DOHH2 (cell line): ENCODE measurements around the gene MYH11.

ENCODE experiments used
- H3F3A ChIP-seq: fragments of 200-600 bp; sonication (generic), shearing (Covaris generic); 2 replicates; pipeline ENCODE4 v1.6.0; 2016; ENCODE audit warnings: antibody characterized with exemption, mild to moderate bottlenecking; ENCODE audit not compliant: control insufficient read depth, insufficient read depth
- H3K27ac ChIP-seq: fragments of 200-600 bp; sonication (generic); 2 replicates; pipeline ENCODE4 v1.5.1; 2014; ENCODE audit warnings: low read depth, mild to moderate bottlenecking, low read length, moderate library complexity
- H3K27me3 ChIP-seq: fragments of 200-600 bp; sonication (generic); 2 replicates; pipeline ENCODE4 v1.6.1; 2014; ENCODE audit warnings: mild to moderate bottlenecking, low read length, mixed read lengths; ENCODE audit not compliant: control insufficient read depth
- H3K36me3 ChIP-seq: fragments of 200-600 bp; sonication (generic); 2 replicates; pipeline ENCODE4 v1.6.1; 2014; ENCODE audit warnings: mild to moderate bottlenecking, low read length, moderate library complexity, mixed read lengths; ENCODE audit not compliant: control insufficient read depth
- H3K4me1 ChIP-seq: fragments of 200-600 bp; sonication (generic); 2 replicates; pipeline ENCODE4 v1.6.1; 2014; ENCODE audit warnings: mild to moderate bottlenecking, low read length, mixed read lengths; ENCODE audit not compliant: control insufficient read depth
- H3K4me2 ChIP-seq: fragments of 200-600 bp; sonication (generic); 2 replicates; pipeline ENCODE4 v1.6.0; 2014; ENCODE audit warnings: mild to moderate bottlenecking, low read length, moderate library complexity
- H3K4me3 ChIP-seq: fragments of 200-600 bp; sonication (generic); 2 replicates; pipeline ENCODE4 v1.5.1; 2014; ENCODE audit warnings: mild to moderate bottlenecking, low read length, mixed read lengths
- H3K79me2 ChIP-seq: fragments of 200-600 bp; sonication (generic); 2 replicates; pipeline ENCODE4 v1.6.1; 2014; ENCODE audit warnings: mild to moderate bottlenecking, low read length, mixed read lengths; ENCODE audit not compliant: control insufficient read depth
- H3K9me2 ChIP-seq: fragments of 200-600 bp; sonication (generic); replicated peaks from 2 replicates; pipeline ENCODE4 v1.6.1; 2014; ENCODE audit warnings: mild to moderate bottlenecking, low read length, mixed read lengths; ENCODE audit not compliant: control insufficient read depth
- H3K9me3 ChIP-seq: fragments of 200-600 bp; sonication (generic); 2 replicates; pipeline ENCODE4 v1.6.1; 2014; ENCODE audit warnings: antibody characterized with exemption, low read length, mixed read lengths; ENCODE audit not compliant: control insufficient read depth, insufficient read depth
- H4K20me1 ChIP-seq: fragments of 200-600 bp; sonication (generic); 2 replicates; pipeline ENCODE4 v1.6.0; 2014; ENCODE audit warnings: low read depth, mild to moderate bottlenecking, antibody characterized with exemption, low read length, moderate library complexity; ENCODE audit not compliant: control insufficient read depth, insufficient read depth
- CTCF ChIP-seq: fragments of 200-600 bp; sonication (generic); IDR thresholded peaks from one replicate; pipeline ENCODE4 v1.5.1; 2014; ENCODE audit warnings: antibody characterized with exemption, mild to moderate bottlenecking, low read depth, low read length; ENCODE audit not compliant: poor library complexity, severe bottlenecking
- EZH2phosphoT487 ChIP-seq: fragments of 200-600 bp; sonication (generic); IDR thresholded peaks from 2 replicates; pipeline ENCODE4 v1.6.1; 2017; ENCODE audit warnings: borderline replicate concordance, mild to moderate bottlenecking, antibody characterized with exemption, low read length, moderate library complexity, mixed read lengths

MYH11 gene

GRCh38 chr16:15825750-15826305 is 31.0 kb downstream of the MYH11 start:
- no peaks in the 10 kb centered on the region for H3K36me3 ChIP-seq
- H3K79me2 ChIP-seq, result no peaks in the 10 kb centered on the region
- H3K27me3 ChIP-seq, result no peaks in the 10 kb centered on the region
- no peaks in the 10 kb centered on the region for H3K9me2 ChIP-seq
- H4K20me1 ChIP-seq, result no peaks in the 10 kb centered on the region
- no peak overlapping the region for H3K27ac ChIP-seq
- H3K4me2 ChIP-seq, result no peak overlapping the region
- H3F3A ChIP-seq, result no peaks in the 10 kb centered on the region
- H3K4me3 ChIP-seq, result no peak overlapping the region
- H3K4me1 ChIP-seq, result peaks cover 2% of the 10 kb centered on the region
- H3K9me3 ChIP-seq, result no peaks in the 10 kb centered on the region
- no peak for TF ChIP-seq CTCF
- no peak for TF ChIP-seq EZH2phosphoT487

- Histone ChIP-seq H3F3A (no peaks in the 10 kb centered on the region), H3K27me3 (no peaks in the 10 kb centered on the region), H4K20me1 (no peaks in the 10 kb centered on the region), H3K9me3 (no peaks in the 10 kb centered on the region), H3K4me2 (no peak overlapping the region), H3K27ac (no peak overlapping the region), H3K36me3 (no peaks in the 10 kb centered on the region), H3K4me3 (no peak overlapping the region), H3K9me2 (no peaks in the 10 kb centered on the region), H3K79me2 (no peaks in the 10 kb centered on the region), H3K4me1 (no peaks in the 10 kb centered on the region)
- no peak for TF ChIP-seq EZH2phosphoT487
Observed at GRCh38 chr16:15822957-15823356, 33.9 kb downstream of the MYH11 start.

GRCh38 chr16:15820837-15821236 is 36.0 kb downstream of the MYH11 start:
- Histone ChIP-seq H3K36me3 (no peaks in the 10 kb centered on the region), H3K27me3 (no peaks in the 10 kb centered on the region), H4K20me1 (no peaks in the 10 kb centered on the region), H3K9me2 (no peaks in the 10 kb centered on the region), H3K79me2 (no peaks in the 10 kb centered on the region), H3K4me2 (no peak overlapping the region), H3F3A (no peaks in the 10 kb centered on the region), H3K9me3 (peaks cover 7% of the 10 kb centered on the region), H3K27ac (no peak overlapping the region), H3K4me3 (no peak overlapping the region), H3K4me1 (no peaks in the 10 kb centered on the region)
- TF ChIP-seq CTCF, result no peak
- TF ChIP-seq EZH2phosphoT487, result no peak

GRCh38 chr16:15819046-15819445 is 37.8 kb downstream of the MYH11 start:
- H3K4me3 ChIP-seq, result no peak overlapping the region
- H3K36me3 ChIP-seq, result no peaks in the 10 kb centered on the region
- no peaks in the 10 kb centered on the region for H3K4me1 ChIP-seq
- H3K4me2 ChIP-seq, result no peak overlapping the region
- no peaks in the 10 kb centered on the region for H3K9me2 ChIP-seq
- TF ChIP-seq CTCF (no peak), EZH2phosphoT487 (no peak)
- no peaks in the 10 kb centered on the region for H3K79me2 ChIP-seq
- peaks cover 11% of the 10 kb centered on the region for H3K9me3 ChIP-seq
- H3F3A ChIP-seq, result no peaks in the 10 kb centered on the region
- H3K27me3 ChIP-seq, result no peaks in the 10 kb centered on the region
- H4K20me1 ChIP-seq, result no peaks in the 10 kb centered on the region
- no peak overlapping the region for H3K27ac ChIP-seq
